Endodermal cell (in vitro differentiated cells): ENCODE results near the gene WDR43. TPM values are rescaled to one million over a fixed set of nuclear protein-coding genes. Genes with fewer than 3 reads are reported as not detected.
A peak's percentile ranks its signal among the peaks of the same experiment; 100 is the strongest.
"Not testable (repeated sequence)": the region's sequence is repeated elsewhere in the genome, so short reads cannot be mapped to it uniquely, and the experiment has no call there.

ENCODE experiments used
- DNase-seq: peaks from one replicate; pipeline ENCODE4 v3.0.0-alpha.2; 2017
- H3K27ac ChIP-seq: 2 replicates; pipeline ENCODE4 v1.5.1; 2013; ENCODE audit warnings: mild to moderate bottlenecking, low read depth, low read length, moderate library complexity
- H3K27me3 ChIP-seq: 2 replicates; pipeline ENCODE4 v1.6.1; 2013; ENCODE audit warnings: mild to moderate bottlenecking, low read length, moderate library complexity; ENCODE audit not compliant: insufficient read depth, control insufficient read depth, poor library complexity, severe bottlenecking
- H3K36me3 ChIP-seq: 2 replicates; pipeline ENCODE4 v1.7.0; 2013; ENCODE audit warnings: mild to moderate bottlenecking, low read length, moderate library complexity; ENCODE audit not compliant: control insufficient read depth, insufficient read depth
- H3K4me1 ChIP-seq: one replicate; pipeline ENCODE4 v1.7.0; 2013; ENCODE audit warnings: low read length; ENCODE audit not compliant: control insufficient read depth, insufficient read depth
- H3K4me3 ChIP-seq: 2 replicates; pipeline ENCODE4 v1.5.1; 2013; ENCODE audit warnings: mild to moderate bottlenecking, low read length, moderate library complexity
- H3K9ac ChIP-seq: 2 replicates; pipeline ENCODE4 v1.6.1; 2013; ENCODE audit warnings: mild to moderate bottlenecking, low read length, moderate library complexity; ENCODE audit not compliant: poor library complexity, severe bottlenecking; ENCODE audit errors: extremely low read depth
- H3K9me3 ChIP-seq: 2 replicates; pipeline ENCODE4 v1.6.1; 2013; ENCODE audit warnings: mild to moderate bottlenecking, low read length, moderate library complexity; ENCODE audit not compliant: control insufficient read depth
- H3K27ac Mint-ChIP-seq: 2 replicates; pipeline ENCODE4 v1.8.0; 2020; ENCODE audit warnings: mixed read lengths
- H3K27me3 Mint-ChIP-seq: 2 replicates; pipeline ENCODE4 v1.8.0; 2021; ENCODE audit warnings: mild to moderate bottlenecking, mixed read lengths; ENCODE audit not compliant: insufficient read depth
- H3K36me3 Mint-ChIP-seq: 2 replicates; pipeline ENCODE4 v1.8.0; 2020; ENCODE audit warnings: low read depth, mixed read lengths
- H3K4me1 Mint-ChIP-seq: 2 replicates; pipeline ENCODE4 v1.8.0; 2020; ENCODE audit warnings: mixed read lengths
- H3K4me3 Mint-ChIP-seq: 2 replicates; pipeline ENCODE4 v1.8.0; 2020; ENCODE audit warnings: mild to moderate bottlenecking, moderate library complexity, mixed read lengths
- H3K9me3 Mint-ChIP-seq: 2 replicates; pipeline ENCODE4 v1.8.0; 2020; ENCODE audit warnings: mild to moderate bottlenecking, mixed read lengths
- CTCF ChIP-seq: fragments of 200-600 bp; sonication (generic); conservative IDR thresholded peaks from 2 replicates; pipeline ENCODE4 v1.5.0; 2021; ENCODE audit warnings: antibody characterized with exemption, mild to moderate bottlenecking
- WGBS, 2 experiments: methylation state at CpG; one replicate each; pipeline versions ENCODE4 v1.1.5 to v1.1.7; 2013; ENCODE audit warnings: missing lambda C conversion rate in 2 of 2, mixed read lengths in 1 of 2; ENCODE audit not compliant: insufficient coverage in 1 of 2, insufficient read length in 1 of 2; 5-methylcytosine and 5-hydroxymethylcytosine counted together
- total RNA-seq, 2 donors: library from RNA; stranded (reverse); fragmentation: NEBNext Ultra II Directional in 1 of 2; extraction: Animal tissue kit (Norgen Biotek cat#: 25700) in 1 of 2; gene quantifications; 2 replicates in 1 of 2; 3 replicates in 1 of 2; pipeline ENCODE4 v1.2.1, GENCODE V29; 2021

Gene WDR43
- total RNA-seq, 2 donors from 2014 or later: 64.3 to 77.7 TPM

- DNase-seq: no peak
- no peak overlapping the region for H3K9ac ChIP-seq
- H3K9me3 ChIP-seq: peaks cover 4% of the 10 kb centered on the region
- no peaks in the 10 kb centered on the region for H3K36me3 ChIP-seq
- Mint-ChIP-seq H3K36me3 (no peaks in the 10 kb centered on the region), H3K4me1 (peaks cover 14% of the 10 kb centered on the region), H3K9me3 (peaks cover 3% of the 10 kb centered on the region), H3K27ac (peak overlapping the region; percentile 72), H3K4me3 (no peak overlapping the region), H3K27me3 (peaks cover 3% of the 10 kb centered on the region)
- H3K4me3 ChIP-seq: no peak overlapping the region
- no peak for TF ChIP-seq CTCF
- WGBS, 2 experiments: 80 to 89% methylated on average over 7 to 10 of the region's 10 CpGs
- no peaks in the 10 kb centered on the region for H3K27me3 ChIP-seq
- no peak overlapping the region for H3K27ac ChIP-seq
- peaks cover 4% of the 10 kb centered on the region for H3K4me1 ChIP-seq
Observed at GRCh38 chr2:28977176-28977875, 82.9 kb downstream of the WDR43 start.

GRCh38 chr2:28978001-28978400 lies 83.5 kb downstream of the WDR43 start:
- H3K27ac ChIP-seq, H3K27me3 ChIP-seq, H3K4me3 Mint-ChIP-seq, H3K9me3 ChIP-seq, H3K4me1 ChIP-seq, H3K27me3 Mint-ChIP-seq, H3K9me3 Mint-ChIP-seq, H3K36me3 Mint-ChIP-seq, H3K9ac ChIP-seq, H3K4me3 ChIP-seq, DNase-seq, H3K36me3 ChIP-seq: not testable (repeated sequence)
- WGBS, 2 experiments: 90 to 94% methylated on average over 6 to 8 of the region's 8 CpGs
- Mint-ChIP-seq H3K27ac (peak overlapping the region; percentile 55), H3K4me1 (peaks cover 14% of the 10 kb centered on the region)

GRCh38 chr2:28978606-28979005 lies 84.1 kb downstream of the WDR43 start:
- H3K9ac ChIP-seq: no peak overlapping the region
- WGBS, 2 experiments: 82 to 85% methylated on average over 5 to 6 of the region's 6 CpGs
- H3K27ac Mint-ChIP-seq: no peak overlapping the region

More at GRCh38 chr2:28978606-28979005, 84.1 kb downstream of the WDR43 start:
- H3K4me1 ChIP-seq: peaks cover 4% of the 10 kb centered on the region
- no peak for DNase-seq
- H3K9me3 Mint-ChIP-seq: peaks cover 3% of the 10 kb centered on the region
- no peaks in the 10 kb centered on the region for H3K36me3 ChIP-seq
- H3K27ac ChIP-seq: no peak overlapping the region
- H3K4me1 Mint-ChIP-seq: peaks cover 14% of the 10 kb centered on the region
- no peaks in the 10 kb centered on the region for H3K27me3 Mint-ChIP-seq
- H3K9me3 ChIP-seq: peaks cover 4% of the 10 kb centered on the region
- H3K27me3 ChIP-seq: no peaks in the 10 kb centered on the region
- no peak overlapping the region for H3K4me3 ChIP-seq
- no peak overlapping the region for H3K4me3 Mint-ChIP-seq
- no peaks in the 10 kb centered on the region for H3K36me3 Mint-ChIP-seq
- peak; percentile 44 for TF ChIP-seq CTCF
